Stimulated activated CD4-positive, alpha-beta T cell treated with anti-CD3 and anti-CD28 coated beads, TNF-alpha, amount 100 ng/mL, for 48 hours (primary cell): ENCODE results near the gene GALNT10.

Experiments
- DNase-seq, 3 donors: peaks; one replicate each; pipeline ENCODE4 v3.0.0-alpha.2; 2020; ENCODE audit warnings: low read depth in 3 of 3

GALNT10 gene

GRCh38 chr5:154203798-154204578 lies 13.5 kb downstream of the GALNT10 start:
- DNase-seq, result no peak

- no peak for DNase-seq
Observed at GRCh38 chr5:154205441-154206117, 15.0 kb downstream of the GALNT10 start.

DNA sequence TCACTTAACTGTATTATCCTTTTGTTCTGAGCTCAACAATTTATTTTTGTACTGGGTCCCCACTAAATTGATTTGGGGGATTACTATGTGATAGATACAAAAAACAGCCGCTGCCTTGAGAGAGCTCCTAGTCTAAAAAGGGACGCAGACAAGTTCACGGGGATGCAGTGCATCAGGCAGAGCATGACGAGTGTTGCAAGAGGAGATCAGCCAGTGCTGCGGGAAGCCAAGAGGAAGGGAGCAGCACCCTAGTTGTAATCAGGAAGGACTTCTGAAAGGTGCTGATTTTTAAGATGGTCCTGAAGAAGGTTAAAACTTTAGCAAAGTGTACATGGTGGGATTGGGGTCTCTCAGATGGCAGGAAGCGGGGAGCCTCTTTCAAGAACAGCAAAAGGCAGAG lies 15.8 kb downstream of the GALNT10 start:
- DNase-seq, result no peak

DNA sequence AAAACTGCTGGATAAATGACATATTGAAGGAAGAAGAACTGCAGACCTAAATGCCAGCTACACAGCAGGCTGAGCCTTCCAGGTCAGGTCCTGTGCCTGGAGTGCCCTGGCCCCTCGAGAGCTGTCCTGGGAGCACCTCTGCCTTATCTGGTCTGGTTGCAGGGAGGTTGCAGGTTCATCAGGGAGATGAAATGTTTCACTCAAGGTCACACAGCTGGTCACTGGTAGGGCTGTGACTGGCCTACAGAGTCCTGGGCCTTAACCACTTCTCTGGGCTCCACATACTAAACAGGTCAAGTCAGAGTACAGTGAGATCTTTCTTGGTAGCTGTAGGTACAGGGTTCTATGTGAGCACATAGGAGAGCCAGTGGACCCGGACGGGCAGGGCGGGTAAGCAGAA lies 16.7 kb downstream of the GALNT10 start:
- no peak for DNase-seq

DNA sequence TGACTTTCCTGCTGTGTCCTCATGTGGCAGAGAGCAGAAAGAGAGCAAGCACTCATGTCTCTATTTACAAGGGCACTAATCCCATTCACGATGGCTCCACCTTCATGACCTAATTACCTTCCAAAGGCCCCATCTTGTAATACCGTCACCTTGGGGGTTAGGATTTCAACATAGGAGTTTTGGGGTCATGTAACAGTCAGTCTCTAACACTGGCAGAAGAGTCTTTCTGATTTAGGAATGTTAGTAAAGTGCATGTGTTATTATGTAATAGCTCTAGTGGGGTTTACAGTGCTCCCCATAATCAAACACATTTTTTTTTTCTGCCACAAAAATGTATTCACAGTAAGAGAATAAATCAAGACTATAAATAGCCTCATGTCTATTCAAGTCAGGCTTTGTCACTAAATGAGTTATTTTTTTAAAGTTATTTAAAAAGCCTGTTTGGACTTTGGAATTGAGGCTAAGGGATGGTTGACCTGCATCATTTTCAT lies 19.1 kb downstream of the GALNT10 start:
- no peak for DNase-seq

DNA sequence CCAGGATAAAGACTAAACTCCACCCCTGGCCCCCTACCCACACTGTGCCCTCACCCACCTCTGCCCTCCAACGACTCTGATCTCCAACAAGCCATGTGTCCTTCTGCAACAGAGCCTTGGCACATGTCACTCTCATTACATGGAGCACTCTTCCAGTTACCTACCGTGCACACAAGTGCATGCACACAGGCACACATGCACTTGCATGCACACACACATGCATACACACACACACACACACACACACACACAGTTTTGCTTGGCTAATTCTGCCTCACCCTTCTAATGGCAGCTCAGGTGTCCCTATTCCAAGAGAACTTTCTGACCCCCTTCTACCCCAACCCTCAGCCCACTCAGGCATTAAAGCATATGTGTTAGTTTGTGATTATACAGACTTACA lies 19.6 kb downstream of the GALNT10 start:
- no peak for DNase-seq

- DNase-seq, result no peak
Observed at GRCh38 chr5:154211641-154212390, 21.3 kb downstream of the GALNT10 start.

- no peak for DNase-seq
Observed at GRCh38 chr5:154213592-154213991, 23.1 kb downstream of the GALNT10 start.

GRCh38 chr5:154214371-154215106 lies 24.0 kb downstream of the GALNT10 start:
- no peak for DNase-seq

- no peak for DNase-seq
Observed at GRCh38 chr5:154215571-154216325, 25.2 kb downstream of the GALNT10 start.

DNA sequence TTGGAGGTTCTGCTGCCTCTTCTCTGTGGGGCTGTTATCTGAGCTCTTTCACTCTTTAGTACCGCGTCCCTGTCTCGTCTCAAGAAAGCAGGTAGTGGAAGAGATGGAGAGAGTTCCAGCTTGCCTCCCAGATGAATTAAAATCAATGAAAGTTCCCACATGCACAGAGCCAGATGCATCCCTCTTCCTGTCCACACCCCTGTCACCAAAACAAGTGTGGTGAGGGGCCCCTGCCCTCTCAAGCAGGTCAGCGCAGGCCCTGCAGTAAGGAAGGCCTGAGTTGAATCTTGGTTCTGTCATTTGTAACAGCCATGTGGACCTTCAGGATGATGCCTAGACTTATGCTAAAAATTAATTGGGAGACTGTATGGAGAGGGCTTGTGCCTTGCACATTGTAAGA lies 26.9 kb downstream of the GALNT10 start:
- DNase-seq, result no peak

- no peak for DNase-seq
Observed at GRCh38 chr5:154218786-154219185, 28.3 kb downstream of the GALNT10 start.

DNA sequence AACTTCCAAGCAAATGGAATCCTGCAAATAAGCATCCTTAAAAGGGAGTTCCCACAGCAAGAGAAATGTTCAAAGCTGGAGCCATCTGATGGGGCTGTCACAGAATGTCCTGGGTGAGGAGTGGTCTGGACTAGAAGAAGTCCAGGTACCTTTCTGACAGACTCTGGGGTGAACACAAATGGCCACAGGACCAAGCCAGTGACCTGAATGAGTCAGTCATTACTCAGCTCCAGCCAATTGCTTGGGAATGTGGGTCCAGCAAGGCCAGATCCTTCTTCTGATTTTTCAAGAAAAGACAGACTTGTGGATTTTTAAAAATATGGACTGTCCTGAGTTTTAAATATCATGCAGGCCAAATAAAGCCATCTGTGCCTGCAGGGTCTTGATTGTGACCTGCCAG lies 30.1 kb downstream of the GALNT10 start:
- DNase-seq, result no peak

DNA sequence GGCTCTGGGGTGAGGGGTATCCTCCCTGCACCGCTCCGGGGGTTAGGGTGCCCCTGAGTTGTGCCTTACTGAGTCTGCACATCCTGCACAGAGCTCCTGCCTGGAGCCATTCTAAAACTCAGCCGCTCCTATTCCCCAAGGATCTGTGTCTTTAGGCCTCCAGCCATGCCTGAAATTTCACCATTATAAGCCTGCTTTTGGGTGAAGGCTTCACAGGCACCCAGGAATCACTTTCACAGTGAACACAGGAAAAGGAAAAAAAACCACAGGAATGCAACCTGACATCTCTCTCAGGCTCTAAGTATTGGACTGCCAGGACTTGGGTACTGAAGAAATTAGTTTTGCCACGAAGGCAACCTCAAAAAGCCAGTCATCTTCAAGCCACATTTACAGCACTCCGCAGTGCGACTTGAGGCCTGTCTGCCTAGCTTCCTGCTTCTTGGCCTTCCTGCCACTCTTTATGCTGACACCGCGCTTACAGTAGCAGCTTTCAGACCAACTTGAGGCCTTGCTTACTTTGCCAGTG lies 30.9 kb downstream of the GALNT10 start:
- DNase-seq, result peak in 1 of 3 donors; percentile 23

DNA sequence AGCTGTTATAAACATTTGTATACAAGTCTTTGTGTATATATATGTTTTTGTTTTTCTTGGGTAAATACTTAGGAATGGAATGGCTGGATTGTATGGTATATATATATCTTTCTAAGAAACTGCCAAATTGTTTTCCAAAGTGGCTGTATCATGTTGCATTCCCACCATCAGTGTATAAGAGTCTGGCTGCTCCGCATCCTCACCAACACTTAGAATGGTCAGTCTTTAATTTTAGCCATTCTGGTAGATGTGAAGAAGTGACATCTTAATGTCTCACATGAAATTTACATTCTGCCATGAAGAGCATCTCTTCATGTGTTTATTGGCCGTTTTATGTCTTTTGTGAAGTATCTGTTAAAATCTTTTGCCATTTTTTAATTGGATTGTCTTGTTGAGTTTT lies 31.9 kb downstream of the GALNT10 start:
- no peak for DNase-seq

DNA sequence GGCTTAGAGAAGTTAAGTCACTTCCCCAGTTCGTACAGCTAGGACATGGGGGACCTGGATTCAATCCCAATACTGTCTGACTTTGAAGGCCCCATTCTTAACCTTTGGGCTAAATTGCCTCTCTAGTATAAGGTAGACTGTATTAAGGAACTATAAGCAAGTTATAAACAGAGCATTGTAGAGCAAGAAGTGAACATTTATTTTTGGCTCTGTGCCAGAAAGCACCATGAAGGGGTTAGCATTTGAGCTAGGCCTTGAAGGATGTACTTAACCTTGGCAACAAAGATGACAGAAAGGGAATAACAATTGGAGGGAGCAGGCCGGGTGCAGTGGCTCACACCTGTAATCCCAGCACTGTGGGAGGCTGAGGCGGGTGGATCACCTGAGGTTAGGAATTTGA lies 32.8 kb downstream of the GALNT10 start:
- DNase-seq, result no peak

- DNase-seq, result no peak
Observed at GRCh38 chr5:154227090-154227489, 36.6 kb downstream of the GALNT10 start.

- no peak for DNase-seq
Observed at GRCh38 chr5:154228696-154229095, 38.2 kb downstream of the GALNT10 start.

- no peak for DNase-seq
Observed at GRCh38 chr5:154230526-154230925, 40.0 kb downstream of the GALNT10 start.

- DNase-seq, result no peak
Observed at GRCh38 chr5:154234551-154234950, 44.0 kb downstream of the GALNT10 start.

- DNase-seq, result no peak
Observed at GRCh38 chr5:154236011-154236410, 45.5 kb downstream of the GALNT10 start.
